H1 (cell line): Measurements from ENCODE around the gene NINJ2. TPM values are rescaled to one million over a fixed set of nuclear protein-coding genes. Genes with fewer than 3 reads are reported as not detected.

Experiments
- CTCF ChIA-PET: fragments of 300-600 bp; sonication (Branson Sonifier 250); formaldehyde crosslinking; loops from one replicate; lab custom pipeline; 2021; ENCODE audit not compliant: partially characterized antibody; lab: Charles Lee
- POLR2A ChIA-PET: fragments of 300-600 bp; sonication (Branson Sonifier 250); formaldehyde crosslinking; loops from one replicate; lab custom pipeline; 2021; ENCODE audit warnings: inconsistent platforms; ENCODE audit not compliant: partially characterized antibody; lab: Charles Lee
- DNase-seq, 2 experiments: peaks; one replicate each; pipeline versions ENCODE4 v3.0.0 to v3.0.0-alpha.2; 2010 to 2022; ENCODE audit warnings: low spot score in 2 of 2, low read depth in 1 of 2, mixed read lengths in 1 of 2
- FAIRE-seq: peaks from 2 replicates; lab custom pipeline; 2011; peaks lifted over from hg19 to GRCh38; lab: Jason Lieb, UNC
- H2AFZ ChIP-seq: 2 replicates; pipeline ENCODE4 v1.8.1; 2012; ENCODE audit warnings: low read length, inconsistent platforms
- H2AK5ac ChIP-seq: 2 replicates; pipeline ENCODE4 v1.6.1; 2013; ENCODE audit warnings: low read depth, low read length
- H2BK120ac ChIP-seq: replicated peaks from 2 replicates; pipeline ENCODE3; 2013; ENCODE audit warnings: low read depth, low read length, inconsistent platforms
- H2BK12ac ChIP-seq: 2 replicates; pipeline ENCODE4 v1.6.1; 2013; ENCODE audit warnings: low read depth, low read length
- H2BK15ac ChIP-seq: 2 replicates; pipeline ENCODE4 v1.6.1; 2013; ENCODE audit warnings: low read length
- H2BK20ac ChIP-seq: 2 replicates; pipeline ENCODE4 v1.6.1; 2013; ENCODE audit warnings: low read length
- H2BK5ac ChIP-seq: 2 replicates; pipeline ENCODE4 v1.6.1; 2013; ENCODE audit warnings: low read depth, low read length
- H3K14ac ChIP-seq: 2 replicates; pipeline ENCODE4 v1.6.1; 2013; ENCODE audit warnings: inconsistent platforms; ENCODE audit not compliant: insufficient read length
- H3K18ac ChIP-seq: 2 replicates; pipeline ENCODE4 v1.6.1; 2013; ENCODE audit warnings: low read length; ENCODE audit errors: extremely low read depth
- H3K23ac ChIP-seq: 2 replicates; pipeline ENCODE4 v1.6.1; 2013; ENCODE audit warnings: inconsistent platforms; ENCODE audit not compliant: insufficient read length
- H3K23me2 ChIP-seq: 2 replicates; pipeline ENCODE4 v1.6.1; 2013; ENCODE audit warnings: low read depth, low read length
- H3K27ac ChIP-seq: 2 replicates; pipeline ENCODE4 v1.6.1; 2011; ENCODE audit warnings: low read depth, low read length, inconsistent platforms
- H3K27me3 ChIP-seq, 4 experiments: replicated peaks in 1 of 4; 1 replicate in 1 of 4; 2 replicates in 3 of 4; pipeline versions ENCODE4 v1.6.1 to v1.8.1; 2011 to 2013; ENCODE audit warnings: low read length in 3 of 4, mild to moderate bottlenecking in 3 of 4, inconsistent platforms in 2 of 4, mixed read lengths in 2 of 4, moderate library complexity in 1 of 4; ENCODE audit not compliant: control insufficient read depth in 3 of 4, insufficient read depth in 3 of 4; ENCODE audit errors: extremely low read depth in 1 of 4
- H3K36me3 ChIP-seq, 4 experiments: 2 replicates each; pipeline versions ENCODE4 v1.6.1 to v1.8.1; 2011 to 2013; ENCODE audit warnings: mild to moderate bottlenecking in 4 of 4, low read length in 3 of 4, moderate library complexity in 2 of 4, control low read depth in 1 of 4, inconsistent platforms in 1 of 4; ENCODE audit not compliant: insufficient read depth in 4 of 4, control insufficient read depth in 2 of 4
- H3K4ac ChIP-seq: replicated peaks from 2 replicates; pipeline ENCODE3; 2013; ENCODE audit warnings: low read length, low read depth, mixed read lengths, inconsistent platforms; ENCODE audit not compliant: insufficient read length
- H3K4me1 ChIP-seq, 4 experiments: replicated peaks in 1 of 4; 1 replicate in 1 of 4; 2 replicates in 3 of 4; pipeline versions ENCODE4 v1.6.1 to v1.8.1; 2011 to 2013; ENCODE audit warnings: low read length in 3 of 4, inconsistent platforms in 2 of 4, mixed read lengths in 1 of 4; ENCODE audit not compliant: insufficient read depth in 4 of 4, control insufficient read depth in 3 of 4
- H3K4me2 ChIP-seq, 2 experiments: 2 replicates each; pipeline versions ENCODE4 v1.6.1 to v1.8.1; 2011 to 2013; ENCODE audit warnings: low read depth in 2 of 2, low read length in 2 of 2, control low read depth in 1 of 2, inconsistent platforms in 1 of 2, mild to moderate bottlenecking in 1 of 2; ENCODE audit not compliant: insufficient read depth in 1 of 2
- H3K4me3 ChIP-seq, 4 experiments: fragments of 200-600, 300-600 bp in 1 of 4; sonication (generic), shearing (Covaris generic), sonication (Bioruptor Twin) in 1 of 4; 2 replicates each; pipeline versions ENCODE4 v1.5.1 to v1.8.1; 2011 to 2016; ENCODE audit warnings: low read length in 4 of 4, low read depth in 3 of 4, control low read depth in 2 of 4, inconsistent platforms in 2 of 4, mild to moderate bottlenecking in 2 of 4, mixed read lengths in 1 of 4, moderate library complexity in 1 of 4; ENCODE audit not compliant: insufficient read depth in 2 of 4; ENCODE audit errors: extremely low read depth in 1 of 4
- H3K56ac ChIP-seq: replicated peaks from 2 replicates; pipeline ENCODE3; 2013; ENCODE audit warnings: low read depth, mild to moderate bottlenecking, mixed read lengths, low read length, inconsistent platforms; ENCODE audit not compliant: insufficient read length
- H3K79me1 ChIP-seq: 2 replicates; pipeline ENCODE4 v1.6.1; 2013; ENCODE audit warnings: low read depth, low read length, control low read depth
- H3K79me2 ChIP-seq, 2 experiments: 2 replicates each; pipeline versions ENCODE4 v1.6.1 to v1.8.1; 2012 to 2013; ENCODE audit warnings: low read length in 2 of 2, mild to moderate bottlenecking in 2 of 2, inconsistent platforms in 1 of 2; ENCODE audit not compliant: insufficient read depth in 2 of 2, control insufficient read depth in 1 of 2
- H3K9ac ChIP-seq, 4 experiments: replicated peaks in 1 of 4; 1 replicate in 1 of 4; 2 replicates in 3 of 4; pipeline versions ENCODE4 v1.6.1 to v1.8.1; 2011 to 2013; ENCODE audit warnings: low read depth in 3 of 4, low read length in 3 of 4, control low read depth in 2 of 4, mild to moderate bottlenecking in 2 of 4, moderate library complexity in 2 of 4, inconsistent platforms in 1 of 4; ENCODE audit errors: extremely low read depth in 1 of 4
- H3K9me3 ChIP-seq, 2 experiments: 2 replicates each; pipeline versions ENCODE4 v1.6.1 to v1.8.1; 2012 to 2013; ENCODE audit warnings: mild to moderate bottlenecking in 2 of 2, moderate library complexity in 2 of 2, control low read depth in 1 of 2, inconsistent platforms in 1 of 2, low read depth in 1 of 2, low read length in 1 of 2, mixed read lengths in 1 of 2; ENCODE audit not compliant: insufficient read depth in 2 of 2
- H4K20me1 ChIP-seq, 2 experiments: replicated peaks in 1 of 2; 2 replicates each; pipeline versions ENCODE3 to v1.8.1; 2011 to 2013; ENCODE audit warnings: inconsistent platforms in 2 of 2, low read length in 2 of 2, mild to moderate bottlenecking in 1 of 2; ENCODE audit not compliant: insufficient read depth in 2 of 2, control insufficient read depth in 1 of 2
- H4K5ac ChIP-seq: 2 replicates; pipeline ENCODE4 v1.6.1; 2013; ENCODE audit warnings: low read length, low read depth, mixed read lengths, inconsistent platforms; ENCODE audit not compliant: insufficient read length
- H4K8ac ChIP-seq: 2 replicates; pipeline ENCODE4 v1.8.0; 2013; ENCODE audit warnings: mild to moderate bottlenecking, moderate library complexity, low read length, inconsistent platforms; ENCODE audit not compliant: insufficient read depth; ENCODE audit errors: extremely low read depth
- H4K91ac ChIP-seq: replicated peaks from 2 replicates; pipeline ENCODE3; 2013; ENCODE audit warnings: low read length, mixed read lengths, inconsistent platforms; ENCODE audit not compliant: insufficient read length
- ATF2 ChIP-seq: IDR thresholded peaks from 2 replicates; pipeline ENCODE4 v1.6.1; 2012; ENCODE audit warnings: low read length, inconsistent platforms
- E2F6 ChIP-seq: IDR thresholded peaks from 2 replicates; pipeline ENCODE4 v1.6.1; 2012; ENCODE audit warnings: inconsistent platforms
- GABPA ChIP-seq: IDR thresholded peaks from 2 replicates; pipeline ENCODE4 v1.6.1; 2011; ENCODE audit warnings: mild to moderate bottlenecking, low read length, moderate library complexity, borderline replicate concordance; ENCODE audit not compliant: insufficient read depth
- HDAC2 ChIP-seq, 2 experiments: fragments of 300-600 bp in 1 of 2; sonication (generic) in 1 of 2; IDR thresholded peaks; 2 replicates each; pipeline ENCODE4 v1.6.1; 2011 to 2012; ENCODE audit warnings: low read depth in 2 of 2, low read length in 2 of 2, mild to moderate bottlenecking in 2 of 2, moderate library complexity in 2 of 2, borderline replicate concordance in 1 of 2, inconsistent platforms in 1 of 2
- JUND ChIP-seq: IDR thresholded peaks from 2 replicates; pipeline ENCODE4 v1.6.1; 2011; ENCODE audit warnings: mild to moderate bottlenecking, improper control_type of control experiment, low read length
- MAFK ChIP-seq: IDR thresholded peaks from 2 replicates; pipeline ENCODE4 v1.6.1; 2012; ENCODE audit warnings: low read depth, mild to moderate bottlenecking, improper control_type of control experiment, low read length
- NRF1 ChIP-seq: IDR thresholded peaks from 2 replicates; pipeline ENCODE4 v1.6.1; 2011; ENCODE audit warnings: mild to moderate bottlenecking, low read depth, low read length, improper control_type of control experiment
- POLR2AphosphoS5 ChIP-seq: IDR thresholded peaks from 2 replicates; pipeline ENCODE4 v1.6.1; 2011; ENCODE audit warnings: low read depth, low read length
- RAD21 ChIP-seq, 2 experiments: IDR thresholded peaks in 1 of 2; conservative IDR thresholded peaks in 1 of 2; 2 replicates each; pipeline ENCODE4 v1.6.1; 2011; ENCODE audit warnings: low read depth in 2 of 2, low read length in 2 of 2, improper control_type of control experiment in 1 of 2, inconsistent platforms in 1 of 2, mild to moderate bottlenecking in 1 of 2, moderate library complexity in 1 of 2
- TAF7 ChIP-seq: optimal IDR thresholded peaks from 2 replicates; pipeline ENCODE3; 2011; ENCODE audit warnings: low read depth, mild to moderate bottlenecking, inconsistent platforms, low read length, moderate library complexity, borderline replicate concordance
- TCF12 ChIP-seq: IDR thresholded peaks from 2 replicates; pipeline ENCODE4 v1.6.1; 2011; ENCODE audit warnings: low read depth, mild to moderate bottlenecking, low read length
- WGBS, 2 experiments: shearing (Covaris generic) in 1 of 2; methylation state at CpG; one replicate each; pipeline versions ENCODE4 v1.1.6 to v1.1.7; 2013 to 2015; ENCODE audit warnings: low lambda C conversion rate in 2 of 2, mixed read lengths in 2 of 2, inconsistent platforms in 1 of 2, low coverage in 1 of 2, missing lambda C conversion rate in 1 of 2; ENCODE audit not compliant: insufficient replicate concordance in 2 of 2, insufficient coverage in 1 of 2, insufficient read length in 1 of 2; ENCODE audit errors: extremely low coverage in 1 of 2, missing lambda C conversion rate in 1 of 2; 5-methylcytosine and 5-hydroxymethylcytosine counted together
- polyA plus RNA-seq, 7 experiments: library from polyadenylated mRNA; depleted of rRNA in 3 of 7; stranded (reverse) in 5 of 7; unstranded in 2 of 7; fragments of >200 nt in 5 of 7; fragments of 200-250 nt in 2 of 7; gene quantifications; 1 replicate in 5 of 7; 2 replicates in 1 of 7; 4 replicates in 1 of 7; pipeline versions ENCODE4 v1.2.1 to v1.2.3, GENCODE V29; 2011 to 2013; ENCODE audit warnings: missing spikeins in 2 of 7, mixed read lengths in 2 of 7
- total RNA-seq: library from RNA; stranded (reverse); fragmentation: NEBNext Ultra II Directional; extraction: Animal tissue kit (Norgen Biotek cat#: 25700); gene quantifications from 2 replicates; pipeline ENCODE4 v1.2.1, GENCODE V29; 2021

NINJ2 gene
- total and polyA plus RNA-seq, 2 of the 8 experiments (the other 6 are each of a cell fraction or from before 2014, with no cell fraction given) = 1.4 TPM; not detected in 1

- CTCF ChIA-PET = interaction anchor here (0.6 kb wide), 1 partner anchor 364 kb away, joined by 3 read pairs; no protein-coding TSS in a partner anchor
- no peak overlapping the region for H3K4me2 ChIP-seq
- H3K36me3 ChIP-seq = no peaks in the 10 kb centered on the region
- POLR2A ChIA-PET = no interaction called here
- H3K23ac ChIP-seq = no peak overlapping the region
- peaks cover 0 to 12% (median 10%) of the 10 kb centered on the region in 4 experiments; a peak in 6 of 7 replicates for H3K27me3 ChIP-seq
- H3K56ac ChIP-seq = no peak overlapping the region
- H3K18ac ChIP-seq = no peak overlapping the region
- no peak overlapping the region for H3K9ac ChIP-seq
- H4K8ac ChIP-seq = no peak overlapping the region
- H3K23me2 ChIP-seq = peaks cover 9% of the 10 kb centered on the region
- no peak overlapping the region for H2BK15ac ChIP-seq
- H3K79me2 ChIP-seq = no peaks in the 10 kb centered on the region
- H2BK20ac ChIP-seq = no peak overlapping the region
- no peak overlapping the region for H4K5ac ChIP-seq
- no peak overlapping the region for H2AK5ac ChIP-seq
- no peak for DNase-seq
- H4K91ac ChIP-seq = no peak overlapping the region
- WGBS, 2 experiments = 89% methylated on average over 5 of the region's 5 CpGs; no CpG with 5 or more reads in 1 of the 2 experiments
- H2BK120ac ChIP-seq = no peak overlapping the region
- no peak overlapping the region for H2BK12ac ChIP-seq
- no peaks in the 10 kb centered on the region for H3K79me1 ChIP-seq
- no peak overlapping the region for H3K4ac ChIP-seq
- H3K4me3 ChIP-seq = no peak overlapping the region
- H4K20me1 ChIP-seq = no peaks in the 10 kb centered on the region
- H3K9me3 ChIP-seq = no peaks in the 10 kb centered on the region
- peaks cover 0 to 9% (median 6%) of the 10 kb centered on the region in 4 experiments; a peak in 5 of 7 replicates for H3K4me1 ChIP-seq
- H3K14ac ChIP-seq = no peak overlapping the region
- H2BK5ac ChIP-seq = no peak overlapping the region
- FAIRE-seq = no peak
- no peak overlapping the region for H2AFZ ChIP-seq
- no peak overlapping the region for H3K27ac ChIP-seq
- TF ChIP-seq TCF12 (no peak), ATF2 (no peak), GABPA (no peak), POLR2AphosphoS5 (no peak), NRF1 (no peak), JUND (no peak), RAD21 (IDR thresholded peaks at IDR 0.05 in 1 of 2, conservative IDR thresholded peaks at IDR 0.05 in 1 of 2; ENCODE audit: low read depth in 2 of 2, low read length in 2 of 2) (no peak), MAFK (no peak), TAF7 (no peak), HDAC2 (IDR thresholded peaks at IDR 0.05; ENCODE audit: borderline replicate concordance in 1 of 2, low read depth in 2 of 2, low read length in 2 of 2) (no peak), E2F6 (no peak)
Observed at GRCh38 chr12:573232-573631, 90.0 kb downstream of the NINJ2 start.
